MCF 10A (cell line): Measurements from ENCODE around the gene PDGFD. TPM values are rescaled to one million over a fixed set of nuclear protein-coding genes. Genes with fewer than 3 reads are reported as not detected.

Experiments
- BruUV-seq: library from RNA; stranded (reverse); fragments of 400-500 nt; replicated peaks from 2 replicates; lab custom pipeline; 2021; lab: Mats Ljungman, UMichigan
- CTCF ChIA-PET: fragments of 300-600 bp; sonication (Branson Sonifier 250); formaldehyde crosslinking; extraction: SDS; loops from one replicate; lab custom pipeline; 2021; ENCODE audit warnings: antibody characterized with exemption, inconsistent platforms; lab: Yijun Ruan, JAX
- POLR2A ChIA-PET: fragments of 300-600, 350-650 bp; sonication (Branson Sonifier 250); formaldehyde crosslinking; extraction: SDS; loops from one replicate; lab custom pipeline; 2020; ENCODE audit warnings: antibody characterized with exemption, inconsistent platforms; lab: Yijun Ruan, JAX
- DNase-seq: peaks from one replicate; pipeline ENCODE4 v3.0.0-alpha.2; 2018; ENCODE audit not compliant: unreplicated experiment
- H3K27ac Mint-ChIP-seq: one replicate; pipeline ENCODE4 v1.8.0; 2022; ENCODE audit warnings: mild to moderate bottlenecking, low read depth, mixed read lengths; ENCODE audit not compliant: unreplicated experiment
- H3K27me3 Mint-ChIP-seq: one replicate; pipeline ENCODE4 v1.8.0; 2022; ENCODE audit warnings: mixed read lengths; ENCODE audit not compliant: insufficient read depth, unreplicated experiment
- H3K36me3 Mint-ChIP-seq: one replicate; pipeline ENCODE4 v1.8.0; 2022; ENCODE audit warnings: mild to moderate bottlenecking, moderate library complexity, mixed read lengths; ENCODE audit not compliant: insufficient read depth, unreplicated experiment
- H3K4me1 Mint-ChIP-seq: one replicate; pipeline ENCODE4 v1.8.0; 2022; ENCODE audit warnings: mixed read lengths; ENCODE audit not compliant: insufficient read depth, unreplicated experiment
- H3K4me3 Mint-ChIP-seq: one replicate; pipeline ENCODE4 v1.8.0; 2022; ENCODE audit warnings: mild to moderate bottlenecking, moderate library complexity, mixed read lengths; ENCODE audit not compliant: unreplicated experiment
- H3K9me3 Mint-ChIP-seq: one replicate; pipeline ENCODE4 v1.8.0; 2022; ENCODE audit warnings: mixed read lengths; ENCODE audit not compliant: unreplicated experiment
- intact Hi-C: fragments of 100-400 bp; cut with micrococcal nuclease; formaldehyde crosslinking; loops from 2 replicates; pipeline ENCODE4 v1.14.1; 2022
- total RNA-seq: library from RNA; stranded (reverse); gene quantifications from 2 replicates; pipeline ENCODE4 v1.2.3, GENCODE V29; 2022
- TF ChIP-seq, protein P1 (sequence below): fragments of 200-600 bp; IDR thresholded peaks from one replicate; pipeline ENCODE4 v1.8.0; 2022; ENCODE audit warnings: antibody characterized with exemption, mild to moderate bottlenecking; ENCODE audit not compliant: unreplicated experiment

The PDGFD gene
- total RNA-seq, 1 experiment from 2014 or later = 0.61 TPM

DNA sequence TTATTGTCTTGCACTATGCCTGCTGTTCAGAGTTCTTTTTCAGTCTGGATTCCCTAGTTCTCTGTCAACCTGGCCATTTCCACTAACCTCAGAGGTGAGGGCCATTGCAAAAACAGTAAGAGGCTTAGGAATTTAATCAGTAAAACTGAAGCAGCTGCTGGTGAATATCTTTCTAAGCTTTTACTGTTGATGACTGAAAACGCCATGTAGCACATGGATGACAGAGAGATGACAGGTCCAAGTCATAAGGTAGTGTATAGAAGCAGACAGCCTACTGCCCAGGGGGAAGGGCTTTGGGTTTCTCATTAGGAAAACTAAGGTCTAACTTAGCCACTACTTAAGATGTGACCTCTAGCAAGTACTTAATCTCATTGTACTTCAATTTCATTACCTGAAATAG lies 280.1 kb downstream of the PDGFD start:
- Mint-ChIP-seq H3K27ac (no peak overlapping the region), H3K4me1 (peaks cover 7% of the 10 kb centered on the region), H3K4me3 (no peak overlapping the region), H3K36me3 (no peaks in the 10 kb centered on the region), H3K27me3 (no peaks in the 10 kb centered on the region), H3K9me3 (no peaks in the 10 kb centered on the region)
- ChIA-PET POLR2A (interaction anchor here (0.8 kb wide), 1 partner anchor 10 kb away, joined by 5 read pairs; no protein-coding TSS in a partner anchor), CTCF (no interaction called here)
- TF ChIP-seq, protein P1, sequence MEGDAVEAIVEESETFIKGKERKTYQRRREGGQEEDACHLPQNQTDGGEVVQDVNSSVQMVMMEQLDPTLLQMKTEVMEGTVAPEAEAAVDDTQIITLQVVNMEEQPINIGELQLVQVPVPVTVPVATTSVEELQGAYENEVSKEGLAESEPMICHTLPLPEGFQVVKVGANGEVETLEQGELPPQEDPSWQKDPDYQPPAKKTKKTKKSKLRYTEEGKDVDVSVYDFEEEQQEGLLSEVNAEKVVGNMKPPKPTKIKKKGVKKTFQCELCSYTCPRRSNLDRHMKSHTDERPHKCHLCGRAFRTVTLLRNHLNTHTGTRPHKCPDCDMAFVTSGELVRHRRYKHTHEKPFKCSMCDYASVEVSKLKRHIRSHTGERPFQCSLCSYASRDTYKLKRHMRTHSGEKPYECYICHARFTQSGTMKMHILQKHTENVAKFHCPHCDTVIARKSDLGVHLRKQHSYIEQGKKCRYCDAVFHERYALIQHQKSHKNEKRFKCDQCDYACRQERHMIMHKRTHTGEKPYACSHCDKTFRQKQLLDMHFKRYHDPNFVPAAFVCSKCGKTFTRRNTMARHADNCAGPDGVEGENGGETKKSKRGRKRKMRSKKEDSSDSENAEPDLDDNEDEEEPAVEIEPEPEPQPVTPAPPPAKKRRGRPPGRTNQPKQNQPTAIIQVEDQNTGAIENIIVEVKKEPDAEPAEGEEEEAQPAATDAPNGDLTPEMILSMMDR = no peak
- no peak for DNase-seq
- no TSS peak for BruUV-seq
- intact Hi-C loops = loop anchor here (10.0 kb wide), 1 partner anchor 199 kb away; no protein-coding TSS in a partner anchor

DNA sequence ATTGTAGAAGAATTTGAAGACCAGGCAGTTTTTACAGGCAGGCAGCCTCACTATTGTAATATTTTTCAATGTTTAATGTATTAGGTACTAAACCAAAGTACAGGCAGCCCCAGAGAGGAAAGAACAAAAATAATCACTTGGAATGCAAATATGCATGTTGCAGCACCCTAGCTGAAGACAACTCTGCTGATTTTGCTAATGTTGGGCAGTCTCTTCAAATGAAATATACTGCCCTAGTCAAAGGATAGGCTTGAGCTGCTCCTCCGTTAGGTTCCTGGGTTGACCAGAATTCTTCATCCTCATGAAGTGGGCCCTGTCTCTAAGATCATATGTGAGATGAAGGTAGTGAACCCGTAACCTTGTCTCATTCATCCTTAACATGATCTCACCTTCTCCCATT lies 280.7 kb downstream of the PDGFD start:
- H3K27me3 Mint-ChIP-seq = no peaks in the 10 kb centered on the region
- ChIA-PET POLR2A (interaction anchor here (0.8 kb wide), 1 partner anchor 10 kb away, joined by 5 read pairs; no protein-coding TSS in a partner anchor), CTCF (no interaction called here)
- intact Hi-C loops = loop anchor here (10.0 kb wide), 1 partner anchor 198 kb away; no protein-coding TSS in a partner anchor
- H3K27ac Mint-ChIP-seq = no peak overlapping the region
- H3K4me3 Mint-ChIP-seq = no peak overlapping the region
- no peak for DNase-seq
- BruUV-seq = no TSS peak
- TF ChIP-seq, protein P1 = no peak
- H3K4me1 Mint-ChIP-seq = peaks cover 7% of the 10 kb centered on the region
- no peaks in the 10 kb centered on the region for H3K9me3 Mint-ChIP-seq
- no peaks in the 10 kb centered on the region for H3K36me3 Mint-ChIP-seq

DNA sequence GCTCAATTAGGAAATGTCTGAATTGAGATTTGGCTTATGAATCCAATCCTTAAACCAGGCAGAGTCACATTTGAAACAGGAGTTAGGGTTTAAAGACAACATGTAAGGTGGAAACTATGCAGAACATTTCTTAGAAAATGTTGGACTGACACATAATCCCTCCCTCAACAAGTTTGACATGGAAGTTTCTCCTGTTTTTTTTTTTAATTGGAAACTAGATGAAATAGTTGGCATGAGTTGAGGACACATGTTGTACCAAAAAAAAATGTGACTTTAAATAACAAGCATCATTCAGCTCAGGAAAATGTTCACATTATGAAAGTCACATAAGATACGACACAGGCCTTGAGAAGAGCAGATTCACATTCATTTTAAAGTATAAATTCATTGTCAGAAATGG lies 282.4 kb downstream of the PDGFD start:
- CTCF ChIA-PET = interaction anchor here (0.9 kb wide), 1 partner anchor 12 kb away, joined by 6 read pairs; no protein-coding TSS in a partner anchor
- peaks cover 7% of the 10 kb centered on the region for H3K4me1 Mint-ChIP-seq
- intact Hi-C loops = loop anchor here (10.0 kb wide), 1 partner anchor 197 kb away; no protein-coding TSS in a partner anchor
- no peaks in the 10 kb centered on the region for H3K36me3 Mint-ChIP-seq
- H3K9me3 Mint-ChIP-seq = no peaks in the 10 kb centered on the region
- POLR2A ChIA-PET = no interaction called here
- H3K4me3 Mint-ChIP-seq = no peak overlapping the region
- TF ChIP-seq, protein P1 = no peak
- no peaks in the 10 kb centered on the region for H3K27me3 Mint-ChIP-seq
- DNase-seq = no peak
- no TSS peak for BruUV-seq
- H3K27ac Mint-ChIP-seq = no peak overlapping the region

DNA sequence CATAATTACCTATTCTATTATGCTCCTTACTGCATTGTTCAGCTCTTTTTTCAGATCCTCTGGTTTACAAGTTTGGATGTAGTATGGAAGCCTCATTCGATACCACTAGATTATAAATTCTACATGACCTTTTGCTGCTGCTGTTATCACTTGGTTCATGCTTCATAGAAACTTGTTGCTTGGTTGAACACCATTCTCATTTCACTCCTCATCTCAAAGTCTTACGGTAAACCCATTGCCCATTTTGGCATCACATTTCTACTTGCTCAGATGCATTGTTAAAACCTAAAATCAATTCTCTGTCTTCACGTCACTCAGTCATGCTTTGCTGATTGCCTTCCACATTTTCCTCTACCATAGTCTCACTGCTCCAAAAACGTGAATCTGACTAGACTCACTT lies 283.0 kb downstream of the PDGFD start:
- no TSS peak for BruUV-seq
- no peaks in the 10 kb centered on the region for H3K27me3 Mint-ChIP-seq

More for the DNA sequence above, 283.0 kb downstream of the PDGFD start:
- TF ChIP-seq, protein P1 = no peak
- intact Hi-C loops = loop anchor here (10.0 kb wide), 1 partner anchor 196 kb away; no protein-coding TSS in a partner anchor
- ChIA-PET CTCF (interaction anchor here (0.9 kb wide), 1 partner anchor 12 kb away, joined by 6 read pairs; no protein-coding TSS in a partner anchor), POLR2A (no interaction called here)
- Mint-ChIP-seq H3K4me3 (no peak overlapping the region), H3K27ac (no peak overlapping the region), H3K4me1 (peaks cover 7% of the 10 kb centered on the region), H3K36me3 (no peaks in the 10 kb centered on the region), H3K9me3 (no peaks in the 10 kb centered on the region)
- DNase-seq = no peak
